ENCODE results near the gene ITPR3. TPM values are rescaled to one million over a fixed set of nuclear protein-coding genes. Genes with fewer than 3 reads are reported as not detected.

Gene ITPR3
- total RNA-seq, 1 experiment from 2014 or later, result 103 TPM

GRCh38 chr6:33727126-33727525, 106.0 kb downstream of the ITPR3 start:
- H3K9me2 ChIP-seq (ENCODE audit: insufficient read depth), result no peaks in the 10 kb centered on the region
- H3K4me1 ChIP-seq (ENCODE audit: control insufficient read depth in 1 of 2, insufficient read depth in 2 of 2, low read length in 2 of 2), result no peaks in the 10 kb centered on the region; a peak in 1 of 4 replicates
- peaks cover 22% of the 10 kb centered on the region for H3K27me3 ChIP-seq (ENCODE audit: insufficient read depth, low read length)
- RAD21 ChIA-PET (ENCODE audit: low non-redundant PET in 1 of 2, low total read pairs in 2 of 2, uncharacterized antibody in 2 of 2, unreplicated experiment in 2 of 2), result no interaction called here
- DNase-seq (ENCODE audit: low read depth, low spot score), result no peak
- CTCF ChIA-PET, result no interaction called here
- H3K4me2 ChIP-seq (ENCODE audit: low read length), result no peak overlapping the region
- intact Hi-C loops (cut with micrococcal nuclease), result no loop called here
- no peak overlapping the region for H3K4me3 ChIP-seq (replicated peaks in 1 of 2; ENCODE audit: low read depth in 1 of 2, low read length in 2 of 2)
- no peak overlapping the region for H2AFZ ChIP-seq (ENCODE audit: low read depth, low read length, poor library complexity, severe bottlenecking)
- H3K9ac ChIP-seq (ENCODE audit: low read length), result no peak overlapping the region
- POLR2A ChIA-PET, result no interaction called here
- TF ChIP-seq ATF3 (IDR thresholded peaks at IDR 0.05) (no peak), SRF (IDR thresholded peaks at IDR 0.05; ENCODE audit: low read depth) (no peak), ELF1 (IDR thresholded peaks at IDR 0.05; ENCODE audit: borderline replicate concordance, low read depth) (no peak)
- no TSS peak for BruUV-seq (replicated peaks)
- H3K36me3 ChIP-seq (ENCODE audit: control insufficient read depth in 1 of 2, insufficient read depth in 2 of 2, low read length in 2 of 2), result no peaks in the 10 kb centered on the region
- H3K9me3 ChIP-seq (ENCODE audit: control insufficient read depth in 1 of 2, insufficient read depth in 1 of 2, low read depth in 1 of 2, low read length in 2 of 2), result no peaks in the 10 kb centered on the region
- no peaks in the 10 kb centered on the region for H4K20me1 ChIP-seq (ENCODE audit: insufficient read depth)
- H3K27ac ChIP-seq (ENCODE audit: low read depth, low read length), result no peak overlapping the region
- H3K79me2 ChIP-seq (ENCODE audit: insufficient read depth, low read length), result no peaks in the 10 kb centered on the region
- no peak for ATAC-seq

- H3K79me2 ChIP-seq (ENCODE audit: insufficient read depth, low read length), result no peaks in the 10 kb centered on the region
- ChIA-PET POLR2A (no interaction called here), RAD21 (ENCODE audit: low non-redundant PET in 1 of 2, low total read pairs in 2 of 2, uncharacterized antibody in 2 of 2, unreplicated experiment in 2 of 2) (interaction anchor here in 1 of 2 experiments (0.5 kb wide), 1 partner anchor 13 kb away, joined by 7 read pairs; no protein-coding TSS in a partner anchor), CTCF (no interaction called here)
- ATAC-seq, result no peak
- no peak overlapping the region for H3K4me3 ChIP-seq (replicated peaks in 1 of 2; ENCODE audit: low read depth in 1 of 2, low read length in 2 of 2)
- H3K9ac ChIP-seq (ENCODE audit: low read length), result no peak overlapping the region
- H3K27me3 ChIP-seq (ENCODE audit: insufficient read depth, low read length), result peaks cover 14% of the 10 kb centered on the region; the same call in 1 of the 2 replicates
- peaks cover 0 to 6% of the 10 kb centered on the region in 2 experiments; a peak in 2 of 4 replicates for H3K4me1 ChIP-seq (ENCODE audit: control insufficient read depth in 1 of 2, insufficient read depth in 2 of 2, low read length in 2 of 2)
- DNase-seq (ENCODE audit: low read depth, low spot score), result no peak
- H3K4me2 ChIP-seq (ENCODE audit: low read length), result no peak overlapping the region
- H3K36me3 ChIP-seq (ENCODE audit: control insufficient read depth in 1 of 2, insufficient read depth in 2 of 2, low read length in 2 of 2), result no peaks in the 10 kb centered on the region
- no peaks in the 10 kb centered on the region for H4K20me1 ChIP-seq (ENCODE audit: insufficient read depth)
- no peak overlapping the region for H2AFZ ChIP-seq (ENCODE audit: low read depth, low read length, poor library complexity, severe bottlenecking)
- no peaks in the 10 kb centered on the region for H3K9me2 ChIP-seq (ENCODE audit: insufficient read depth)
- H3K27ac ChIP-seq (ENCODE audit: low read depth, low read length), result no peak overlapping the region
- TF ChIP-seq POLR2AphosphoS5 (IDR thresholded peaks at IDR 0.05; ENCODE audit: low read depth, low read length) (no peak), SP1 (IDR thresholded peaks at IDR 0.05; ENCODE audit: low read depth) (no peak), ZFX (IDR thresholded peaks at IDR 0.05) (no peak), POLR2A (IDR thresholded peaks at IDR 0.05; ENCODE audit: borderline replicate concordance, extremely low read depth, insufficient read depth, insufficient read length) (no peak), MAX (IDR thresholded peaks at IDR 0.05) (no peak), SIN3A (IDR thresholded peaks at IDR 0.05; ENCODE audit: low read depth) (no peak), CBX3 (IDR thresholded peaks at IDR 0.05; ENCODE audit: low read depth) (no peak), ZNF274 (IDR thresholded peaks at IDR 0.05; ENCODE audit: low read depth, low read length) (no peak), EGR1 (IDR thresholded peaks at IDR 0.05; ENCODE audit: low read depth) (no peak)
- no TSS peak for BruUV-seq (replicated peaks)
- H3K9me3 ChIP-seq (ENCODE audit: control insufficient read depth in 1 of 2, insufficient read depth in 1 of 2, low read depth in 1 of 2, low read length in 2 of 2), result no peaks in the 10 kb centered on the region
- intact Hi-C loops (cut with micrococcal nuclease), result no loop called here
Observed at GRCh38 chr6:33727932-33728331, 106.8 kb downstream of the ITPR3 start.
